Panc1 (cell line): ENCODE measurements around the gene CDKL1. TPM values are rescaled to one million over a fixed set of nuclear protein-coding genes. Genes with fewer than 3 reads are reported as not detected.
A peak's percentile ranks its signal among the peaks of the same experiment; 100 is the strongest.

Experiments used
- ATAC-seq: fragments of 200-7000 bp; cut with Tn5 transposase; 2 replicates; pipeline ENCODE4 v1.9.1; 2020; ENCODE audit warnings: mild to moderate bottlenecking, moderate library complexity
- BruUV-seq: library from RNA; stranded (reverse); fragments of 400-500 nt; replicated peaks from 2 replicates; lab custom pipeline; 2021; lab: Mats Ljungman, UMichigan
- CTCF ChIA-PET: fragments of 300-600 bp; sonication (Branson Sonifier 250); formaldehyde crosslinking; loops from one replicate; lab custom pipeline; 2022; ENCODE audit warnings: antibody characterized with exemption; lab: Charles Lee
- POLR2A ChIA-PET: fragments of 300-600 bp; sonication (Branson Sonifier 250); formaldehyde crosslinking; loops from one replicate; lab custom pipeline; 2022; ENCODE audit warnings: antibody characterized with exemption; lab: Charles Lee
- DNase-seq: peaks from one replicate; pipeline ENCODE4 v3.0.0-alpha.2; 2010; ENCODE audit warnings: low read depth, low spot score
- H3K27ac ChIP-seq: 2 replicates; pipeline ENCODE4 v1.5.1; 2011; ENCODE audit warnings: mild to moderate bottlenecking, low read length, inconsistent platforms
- H3K27me3 ChIP-seq: fragments of 200-500 bp; sonication (Bioruptor generic); 2 replicates; pipeline ENCODE4 v1.6.0; 2014; ENCODE audit warnings: low read length, inconsistent platforms; ENCODE audit not compliant: control insufficient read depth, insufficient read depth
- H3K36me3 ChIP-seq: fragments of 200-500 bp; sonication (Bioruptor generic); 2 replicates; pipeline ENCODE4 v1.5.1; 2014; ENCODE audit warnings: inconsistent platforms, mild to moderate bottlenecking, low read length, moderate library complexity; ENCODE audit not compliant: control insufficient read depth, insufficient read depth
- H3K4me1 ChIP-seq: 2 replicates; pipeline ENCODE4 v1.5.1; 2011; ENCODE audit warnings: inconsistent platforms, mild to moderate bottlenecking, low read length, moderate library complexity; ENCODE audit not compliant: control insufficient read depth, insufficient read depth
- H3K4me3 ChIP-seq, 2 experiments: 2 replicates each; pipeline ENCODE4 v1.5.1; 2011 to 2012; ENCODE audit warnings: low read depth in 2 of 2, low read length in 2 of 2, mild to moderate bottlenecking in 2 of 2, inconsistent platforms in 1 of 2, moderate library complexity in 1 of 2
- H3K9me3 ChIP-seq: fragments of 200-500 bp; sonication (Bioruptor generic); 2 replicates; pipeline ENCODE4 v1.5.1; 2014; ENCODE audit warnings: low read depth, mild to moderate bottlenecking, inconsistent platforms, low read length, moderate library complexity; ENCODE audit not compliant: control insufficient read depth, insufficient read depth
- CTCF ChIP-seq: fragments of 450-650 bp; IDR thresholded peaks from 2 replicates; pipeline ENCODE4 v1.5.1; 2017; ENCODE audit warnings: mild to moderate bottlenecking
- POLR2AphosphoS5 ChIP-seq: IDR thresholded peaks from 2 replicates; pipeline ENCODE4 v1.6.1; 2012; ENCODE audit warnings: mild to moderate bottlenecking, low read depth, low read length, moderate library complexity
- REST ChIP-seq, 2 experiments: IDR thresholded peaks; 2 replicates each; pipeline ENCODE4 v1.6.1; 2011 to 2012; ENCODE audit warnings: low read depth in 2 of 2, control low read depth in 1 of 2, low read length in 1 of 2, mild to moderate bottlenecking in 1 of 2, moderate library complexity in 1 of 2; ENCODE audit not compliant: insufficient read depth in 1 of 2
- SIN3A ChIP-seq: IDR thresholded peaks from 2 replicates; pipeline ENCODE4 v1.6.1; 2012; ENCODE audit warnings: low read depth, mild to moderate bottlenecking, low read length, moderate library complexity, borderline replicate concordance; ENCODE audit not compliant: insufficient read depth
- TCF7L2 ChIP-seq: IDR thresholded peaks from 2 replicates; pipeline ENCODE4 v1.6.1; 2011; ENCODE audit warnings: mild to moderate bottlenecking, low read depth, low read length, inconsistent platforms
- in situ Hi-C: cut with HindIII; loops from 2 replicates; pipeline ENCODE4 v1.10.0; 2016; ENCODE audit warnings: low sequenced_read_pairs, low pct_unique_long_range_greater_than_20kb
- intact Hi-C: fragments of 100-400 bp; cut with micrococcal nuclease; formaldehyde crosslinking; loops from one replicate; pipeline ENCODE4 v1.10.0; 2022; ENCODE audit not compliant: unreplicated experiment
- total RNA-seq: library from RNA; stranded (reverse); gene quantifications from one replicate; pipeline ENCODE4 v1.2.1, GENCODE V29; 2021; ENCODE audit not compliant: unreplicated experiment

CDKL1 gene
- total RNA-seq, 1 experiment from 2014 or later: 5.8 TPM

GRCh38 chr14:50310445-50310844, 86.2 kb downstream of the CDKL1 start:
- TF ChIP-seq TCF7L2: no peak
- TF ChIP-seq SIN3A: no peak
- TF ChIP-seq POLR2AphosphoS5: no peak
- no peak for TF ChIP-seq CTCF
- TF ChIP-seq REST (IDR thresholded peaks at IDR 0.05; ENCODE audit: insufficient read depth in 1 of 2, low read depth in 2 of 2, low read length in 1 of 2): no peak
- no TSS peak for BruUV-seq
- H3K9me3 ChIP-seq: no peaks in the 10 kb centered on the region
- DNase-seq (no peak), ATAC-seq (no peak)
- in situ Hi-C loops: no loop called here
- intact Hi-C loops: no loop called here
- peak overlapping the region; percentile 81 to 88; a peak in 3 of 4 replicates for H3K4me3 ChIP-seq
- peaks cover 3% of the 10 kb centered on the region; the same call in 1 of the 2 replicates for H3K4me1 ChIP-seq
- peaks cover 3% of the 10 kb centered on the region; the same call in 1 of the 2 replicates for H3K36me3 ChIP-seq
- ChIA-PET CTCF (no interaction called here), POLR2A (no interaction called here)
- no peak overlapping the region for H3K27ac ChIP-seq
- no peaks in the 10 kb centered on the region for H3K27me3 ChIP-seq

GRCh38 chr14:50308363-50308915, 88.2 kb downstream of the CDKL1 start:
- Histone ChIP-seq H3K27me3 (no peaks in the 10 kb centered on the region), H3K36me3 (peaks cover 3% of the 10 kb centered on the region; the same call in 1 of the 2 replicates), H3K4me3 (no peak overlapping the region), H3K27ac (no peak overlapping the region), H3K9me3 (no peaks in the 10 kb centered on the region), H3K4me1 (peaks cover 3% of the 10 kb centered on the region; the same call in 1 of the 2 replicates)
- CTCF ChIA-PET: no interaction called here
- no peak for DNase-seq
- intact Hi-C loops: no loop called here
- BruUV-seq: no TSS peak
- no peak for TF ChIP-seq SIN3A
- no peak for TF ChIP-seq TCF7L2
- TF ChIP-seq REST (IDR thresholded peaks at IDR 0.05; ENCODE audit: insufficient read depth in 1 of 2, low read depth in 2 of 2, low read length in 1 of 2): no peak
- no peak for TF ChIP-seq CTCF
- TF ChIP-seq POLR2AphosphoS5: no peak
- ATAC-seq: no peak
- in situ Hi-C loops: no loop called here
- POLR2A ChIA-PET: no interaction called here
